A549 (cell line): ENCODE measurements around the gene SUPT20H. TPM values are rescaled to one million over a fixed set of nuclear protein-coding genes. Genes with fewer than 3 reads are reported as not detected.

ENCODE experiments used
- ATAC-seq, 2 experiments: fragments of 200-7000 bp in 1 of 2; fragments of >200 bp in 1 of 2; cut with Nextera tagmentation in 1 of 2; cut with Tn5 transposase in 1 of 2; 3 replicates each; pipeline versions ENCODE4 v1.8.0 to v1.9.1; 2018 to 2020; ENCODE audit warnings: mild to moderate bottlenecking in 1 of 2, moderate library complexity in 1 of 2
- CTCF ChIA-PET: fragments of 300-600 bp; sonication (Branson Sonifier 250); formaldehyde crosslinking; extraction: SDS; loops from one replicate; lab custom pipeline; 2021; ENCODE audit warnings: antibody characterized with exemption, inconsistent platforms; lab: Yijun Ruan, JAX
- POLR2A ChIA-PET: fragments of 350-600 bp; formaldehyde crosslinking; extraction: SDS; loops from one replicate; lab custom pipeline; 2021; ENCODE audit warnings: antibody characterized with exemption, inconsistent platforms; lab: Yijun Ruan, JAX
- DNase-seq, 2 experiments: peaks; one replicate each; pipeline versions ENCODE4 v3.0.0 to v3.0.0-alpha.2; 2011 to 2016; ENCODE audit warnings: low read depth in 1 of 2, low spot score in 1 of 2
- FAIRE-seq: peaks from 2 replicates; lab custom pipeline; 2011; peaks lifted over from hg19 to GRCh38; lab: Jason Lieb, UNC
- H3K27ac ChIP-seq, 2 experiments: fragments of >200 bp; sonication (Bioruptor Twin); formaldehyde crosslinking; 3 replicates each; pipeline ENCODE4 v1.5.1; 2016 to 2017
- H3K4me1 ChIP-seq: fragments of >200 bp; sonication (Bioruptor Twin); formaldehyde crosslinking; 3 replicates; pipeline ENCODE4 v1.6.1; 2016
- H3K4me2 ChIP-seq: fragments of >200 bp; sonication (Bioruptor Twin); formaldehyde crosslinking; 3 replicates; pipeline ENCODE4 v1.6.1; 2016
- H3K4me3 ChIP-seq: fragments of >200 bp; sonication (Bioruptor Twin); formaldehyde crosslinking; 3 replicates; pipeline ENCODE4 v1.5.1; 2016
- H3K9me3 ChIP-seq: fragments of >200 bp; sonication (Bioruptor Twin); formaldehyde crosslinking; 3 replicates; pipeline ENCODE4 v1.6.1; 2016
- CBX2 ChIP-seq: fragments of 200-600 bp; sonication (generic); IDR thresholded peaks from 2 replicates; pipeline ENCODE4 v1.6.1; 2016; ENCODE audit warnings: low read depth, mild to moderate bottlenecking, borderline replicate concordance
- CBX8 ChIP-seq: fragments of 200-600 bp; sonication (generic); IDR thresholded peaks from 2 replicates; pipeline ENCODE4 v1.6.1; 2016
- CEBPB ChIP-seq, 2 experiments: fragments of >200 bp in 1 of 2; sonication (Bioruptor Twin) in 1 of 2; formaldehyde crosslinking in 1 of 2; IDR thresholded peaks; 2 replicates each; pipeline ENCODE4 v1.6.1; 2012 to 2016
- EP300 ChIP-seq, 2 experiments: fragments of >200 bp; sonication (Bioruptor Twin); formaldehyde crosslinking; IDR thresholded peaks; 2 replicates in 1 of 2; 3 replicates in 1 of 2; pipeline ENCODE4 v1.6.1; 2016 to 2017
- ESRRA ChIP-seq: fragments of 150-350 bp; IDR thresholded peaks from 2 replicates; pipeline ENCODE4 v1.6.1; 2014; ENCODE audit warnings: mild to moderate bottlenecking, low read length, borderline replicate concordance
- FOXS1 ChIP-seq: fragments of 250-450 bp; sonication (Bioruptor Pico); IDR thresholded peaks from 2 replicates; pipeline ENCODE4 v1.5.0; 2020; ENCODE audit warnings: mild to moderate bottlenecking, moderate library complexity
- HEYL ChIP-seq: fragments of 250-450 bp; sonication (Bioruptor Pico); IDR thresholded peaks from 2 replicates; pipeline ENCODE4 v1.8.0; 2021; ENCODE audit warnings: mild to moderate bottlenecking, moderate library complexity
- HOXA7 ChIP-seq: fragments of 250-450 bp; sonication (Bioruptor Pico); IDR thresholded peaks from 2 replicates; pipeline ENCODE4 v1.5.0; 2020; ENCODE audit warnings: mild to moderate bottlenecking, moderate library complexity
- HOXB13 ChIP-seq: fragments of 250-450 bp; sonication (Bioruptor Pico); IDR thresholded peaks from 2 replicates; pipeline ENCODE4 v1.5.0; 2020; ENCODE audit warnings: low read depth, mild to moderate bottlenecking, moderate library complexity
- KDM1A ChIP-seq: fragments of 200-600 bp; sonication (generic); IDR thresholded peaks from 2 replicates; pipeline ENCODE4 v1.6.1; 2016; ENCODE audit warnings: low read depth, mild to moderate bottlenecking
- KDM5A ChIP-seq: fragments of 200-600 bp; sonication (generic); IDR thresholded peaks from 2 replicates; pipeline ENCODE4 v1.6.1; 2016; ENCODE audit warnings: antibody characterized with exemption, mild to moderate bottlenecking
- NFE2L2 ChIP-seq: fragments of 150-350 bp; conservative IDR thresholded peaks from 2 replicates; pipeline ENCODE4 v1.6.1; 2014; ENCODE audit warnings: low read length
- NPAS2 ChIP-seq: fragments of 250-450 bp; sonication (Bioruptor Pico); IDR thresholded peaks from 2 replicates; pipeline ENCODE4 v1.8.0; 2022; ENCODE audit warnings: mild to moderate bottlenecking, moderate library complexity, borderline replicate concordance
- NR3C1 ChIP-seq: fragments of >200 bp; sonication (Bioruptor Twin); formaldehyde crosslinking; IDR thresholded peaks from 3 replicates; pipeline ENCODE4 v1.6.1; 2017
- POLR2A ChIP-seq: IDR thresholded peaks from 2 replicates; pipeline ENCODE4 v1.6.1; 2012; ENCODE audit warnings: mild to moderate bottlenecking, low read length
- POLR2AphosphoS2 ChIP-seq: conservative IDR thresholded peaks from 2 replicates; pipeline ENCODE4 v1.6.1; 2012; ENCODE audit warnings: low read length, improper control_type of control experiment, inconsistent platforms
- RNF2 ChIP-seq: fragments of 200-600 bp; sonication (generic); IDR thresholded peaks from 2 replicates; pipeline ENCODE4 v1.6.1; 2016; ENCODE audit warnings: low read depth, mild to moderate bottlenecking, antibody characterized with exemption, moderate library complexity, borderline replicate concordance
- ZC3H11A ChIP-seq: fragments of 450-650 bp; IDR thresholded peaks from 2 replicates; pipeline ENCODE4 v1.6.1; 2014; ENCODE audit warnings: antibody characterized with exemption, mild to moderate bottlenecking
- ZFP36 ChIP-seq: fragments of 450-650 bp; IDR thresholded peaks from 2 replicates; pipeline ENCODE4 v1.6.1; 2014; ENCODE audit warnings: borderline replicate concordance; ENCODE audit not compliant: partially characterized antibody
- ZNF302 ChIP-seq: fragments of 250-450 bp; sonication (Bioruptor Pico); IDR thresholded peaks from 2 replicates; pipeline ENCODE4 v1.9.0; 2021; ENCODE audit warnings: inconsistent platforms, mild to moderate bottlenecking, moderate library complexity
- ZSCAN20 ChIP-seq: fragments of 250-450 bp; sonication (Bioruptor Pico); IDR thresholded peaks from 2 replicates; pipeline ENCODE4 v1.8.0; 2022; ENCODE audit warnings: mild to moderate bottlenecking, moderate library complexity
- WGBS: methylation state at CpG from one replicate; pipeline ENCODE4 v1.1.6; 2017; ENCODE audit errors: missing lambda C conversion rate; 5-methylcytosine and 5-hydroxymethylcytosine counted together
- polyA plus RNA-seq, 4 experiments: library from polyadenylated mRNA; depleted of rRNA in 3 of 4; stranded (reverse); fragments of >200 nt; fragmentation: RNase III in 1 of 4; extraction: RNeasy Plus Mini Kit Qiagen cat#74134 plus additional on column Dnase treatment in 1 of 4; gene quantifications; 2 replicates in 3 of 4; 3 replicates in 1 of 4; pipeline ENCODE4 v1.2.3, GENCODE V29; 2011 to 2017
- TF ChIP-seq, protein P1 (sequence below): IDR thresholded peaks from 2 replicates; pipeline ENCODE4 v1.6.1; 2012; ENCODE audit warnings: low read depth, borderline replicate concordance
- TF ChIP-seq, protein P2 (sequence below): fragments of 200-600 bp; sonication (generic); IDR thresholded peaks from 2 replicates; pipeline ENCODE4 v1.6.1; 2016; ENCODE audit warnings: antibody characterized with exemption, mild to moderate bottlenecking, moderate library complexity

The SUPT20H gene
- polyA plus RNA-seq, 2 of the 4 experiments (the other 2 are of a cell fraction) = 26.2 to 50.9 TPM

DNA sequence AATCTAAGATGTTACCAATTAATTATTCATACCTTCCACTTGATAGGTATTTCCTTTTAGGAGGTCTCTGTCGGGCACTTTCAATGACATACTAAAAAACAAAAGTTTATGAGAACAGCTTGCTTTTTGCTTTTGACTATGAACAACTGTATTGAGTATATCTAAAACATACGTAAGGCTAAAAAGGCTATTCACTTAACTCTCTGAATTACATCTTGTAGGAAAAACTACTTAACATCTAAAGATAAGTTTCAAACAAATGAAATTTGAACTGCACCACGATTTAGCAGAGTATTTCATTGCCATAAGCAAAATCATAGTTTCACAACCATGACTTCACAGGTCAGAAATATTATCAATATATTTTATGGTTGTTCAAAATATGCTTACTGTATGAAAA is 11.6 kb downstream of the SUPT20H start:
- FAIRE-seq = no peak
- no peak overlapping the region for H3K4me2 ChIP-seq
- 89% methylated on average over 3 of the region's 3 CpGs for WGBS
- H3K9me3 ChIP-seq = no peaks in the 10 kb centered on the region
- no peaks in the 10 kb centered on the region for H3K4me1 ChIP-seq
- ChIA-PET CTCF (no interaction called here), POLR2A (no interaction called here)
- H3K27ac ChIP-seq = no peak overlapping the region
- ATAC-seq = no peak
- DNase-seq = no peak
- H3K4me3 ChIP-seq = no peak overlapping the region
- TF ChIP-seq, protein P1, sequence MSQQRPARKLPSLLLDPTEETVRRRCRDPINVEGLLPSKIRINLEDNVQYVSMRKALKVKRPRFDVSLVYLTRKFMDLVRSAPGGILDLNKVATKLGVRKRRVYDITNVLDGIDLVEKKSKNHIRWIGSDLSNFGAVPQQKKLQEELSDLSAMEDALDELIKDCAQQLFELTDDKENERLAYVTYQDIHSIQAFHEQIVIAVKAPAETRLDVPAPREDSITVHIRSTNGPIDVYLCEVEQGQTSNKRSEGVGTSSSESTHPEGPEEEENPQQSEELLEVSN = no peak
- TF ChIP-seq FOXS1 (no peak), KDM5A (no peak), RNF2 (no peak), POLR2AphosphoS2 (no peak), NPAS2 (CRISPR knock-in tag) (no peak), KDM1A (no peak), EP300 (IDR thresholded peaks at IDR 0.05) (no peak), ZNF302 (CRISPR knock-in tag) (no peak), ZFP36 (no peak), NR3C1 (no peak), CEBPB (IDR thresholded peaks at IDR 0.05) (no peak), ZSCAN20 (CRISPR knock-in tag) (no peak), HOXA7 (no peak), HEYL (CRISPR knock-in tag) (no peak), POLR2A (no peak), ESRRA (no peak)
- TF ChIP-seq, protein P2, sequence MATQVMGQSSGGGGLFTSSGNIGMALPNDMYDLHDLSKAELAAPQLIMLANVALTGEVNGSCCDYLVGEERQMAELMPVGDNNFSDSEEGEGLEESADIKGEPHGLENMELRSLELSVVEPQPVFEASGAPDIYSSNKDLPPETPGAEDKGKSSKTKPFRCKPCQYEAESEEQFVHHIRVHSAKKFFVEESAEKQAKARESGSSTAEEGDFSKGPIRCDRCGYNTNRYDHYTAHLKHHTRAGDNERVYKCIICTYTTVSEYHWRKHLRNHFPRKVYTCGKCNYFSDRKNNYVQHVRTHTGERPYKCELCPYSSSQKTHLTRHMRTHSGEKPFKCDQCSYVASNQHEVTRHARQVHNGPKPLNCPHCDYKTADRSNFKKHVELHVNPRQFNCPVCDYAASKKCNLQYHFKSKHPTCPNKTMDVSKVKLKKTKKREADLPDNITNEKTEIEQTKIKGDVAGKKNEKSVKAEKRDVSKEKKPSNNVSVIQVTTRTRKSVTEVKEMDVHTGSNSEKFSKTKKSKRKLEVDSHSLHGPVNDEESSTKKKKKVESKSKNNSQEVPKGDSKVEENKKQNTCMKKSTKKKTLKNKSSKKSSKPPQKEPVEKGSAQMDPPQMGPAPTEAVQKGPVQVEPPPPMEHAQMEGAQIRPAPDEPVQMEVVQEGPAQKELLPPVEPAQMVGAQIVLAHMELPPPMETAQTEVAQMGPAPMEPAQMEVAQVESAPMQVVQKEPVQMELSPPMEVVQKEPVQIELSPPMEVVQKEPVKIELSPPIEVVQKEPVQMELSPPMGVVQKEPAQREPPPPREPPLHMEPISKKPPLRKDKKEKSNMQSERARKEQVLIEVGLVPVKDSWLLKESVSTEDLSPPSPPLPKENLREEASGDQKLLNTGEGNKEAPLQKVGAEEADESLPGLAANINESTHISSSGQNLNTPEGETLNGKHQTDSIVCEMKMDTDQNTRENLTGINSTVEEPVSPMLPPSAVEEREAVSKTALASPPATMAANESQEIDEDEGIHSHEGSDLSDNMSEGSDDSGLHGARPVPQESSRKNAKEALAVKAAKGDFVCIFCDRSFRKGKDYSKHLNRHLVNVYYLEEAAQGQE = no peak
- TF ChIP-seq, all 56 proteins: peak for 0

DNA sequence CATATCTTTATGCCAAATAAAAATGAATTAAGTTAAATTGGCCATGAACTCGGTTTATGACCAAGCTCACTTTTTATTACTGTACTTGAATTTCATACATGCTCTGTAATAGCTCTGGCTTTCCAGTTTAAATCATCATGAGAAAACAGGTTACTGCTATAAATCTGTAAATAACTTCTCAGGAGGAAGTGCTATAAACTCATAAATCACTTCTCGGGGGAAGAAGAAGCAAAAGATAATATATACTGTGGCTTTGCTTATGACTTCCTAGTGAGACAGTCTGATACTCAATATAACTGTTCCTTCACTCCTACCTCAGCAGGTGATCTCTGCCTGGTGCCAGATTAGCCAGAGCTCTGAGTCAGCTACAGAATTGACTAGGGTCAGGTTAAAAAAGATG is 12.5 kb downstream of the SUPT20H start:
- H3K4me2 ChIP-seq = no peak overlapping the region
- no peaks in the 10 kb centered on the region for H3K4me1 ChIP-seq
- 87% methylated on average over 2 of the region's 2 CpGs for WGBS
- POLR2A ChIA-PET = no interaction called here
- no peak for TF ChIP-seq NFE2L2
- TF ChIP-seq CBX2 = no peak
- no peak for TF ChIP-seq ZFP36
- no peak for TF ChIP-seq FOXS1
- no peak for TF ChIP-seq POLR2AphosphoS2
- TF ChIP-seq, all 56 proteins: peak for 0
- Histone ChIP-seq H3K27ac (no peak overlapping the region), H3K9me3 (no peaks in the 10 kb centered on the region), H3K4me3 (no peak overlapping the region)
- CTCF ChIA-PET = no interaction called here
- ATAC-seq (no peak), FAIRE-seq (no peak), DNase-seq (no peak)

DNA sequence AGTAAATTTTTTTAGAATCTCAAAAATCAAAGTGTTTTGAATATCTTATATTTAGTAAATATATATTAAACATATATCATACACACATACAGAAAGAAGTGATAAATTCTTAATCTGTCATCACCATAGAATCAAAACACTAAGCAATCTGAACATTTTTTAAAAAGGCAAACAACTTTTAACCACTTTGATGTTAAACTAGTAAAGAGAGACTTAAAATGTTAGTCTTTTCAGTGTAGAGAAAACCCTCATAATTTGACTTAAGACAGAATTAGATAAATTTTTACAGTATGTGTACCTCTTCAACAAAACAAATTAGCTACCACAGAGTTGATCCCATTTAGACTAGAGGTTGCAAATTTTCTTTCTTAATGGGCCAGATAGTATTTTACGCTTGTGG is 13.4 kb downstream of the SUPT20H start:
- no peaks in the 10 kb centered on the region for H3K4me1 ChIP-seq
- no peak overlapping the region for H3K4me2 ChIP-seq
- H3K4me3 ChIP-seq = no peak overlapping the region
- POLR2A ChIA-PET = no interaction called here
- 91% methylated on average over 1 of the region's 1 CpG for WGBS
- CTCF ChIA-PET = no interaction called here
- no peaks in the 10 kb centered on the region for H3K9me3 ChIP-seq
- no peak for FAIRE-seq
- ATAC-seq = no peak
- TF ChIP-seq ZC3H11A (no peak), KDM5A (no peak), ZSCAN20 (CRISPR knock-in tag) (no peak), HOXB13 (CRISPR knock-in tag) (no peak), RNF2 (no peak), CBX8 (no peak)
- H3K27ac ChIP-seq = no peak overlapping the region
- DNase-seq = no peak
